Stimulated activated CD8-positive, alpha-beta memory T cell treated with anti-CD3 and anti-CD28 coated beads, Interleukin-12 subunit alpha, Interleukin-12 subunit beta, amount 100 ng/mL, for 24 hours (primary cell): ENCODE results near the gene SLC9A1.

Experiments used
- DNase-seq: peaks from one replicate; pipeline ENCODE4 v3.0.0-alpha.2; 2020; ENCODE audit errors: extremely low read depth

SLC9A1 gene

GRCh38 chr1:27102707-27103468 lies 52.0 kb downstream of the SLC9A1 start:
- DNase-seq = peak; percentile 39

- no peak for DNase-seq
Observed at GRCh38 chr1:27102134-27102706, 52.7 kb downstream of the SLC9A1 start.

DNA sequence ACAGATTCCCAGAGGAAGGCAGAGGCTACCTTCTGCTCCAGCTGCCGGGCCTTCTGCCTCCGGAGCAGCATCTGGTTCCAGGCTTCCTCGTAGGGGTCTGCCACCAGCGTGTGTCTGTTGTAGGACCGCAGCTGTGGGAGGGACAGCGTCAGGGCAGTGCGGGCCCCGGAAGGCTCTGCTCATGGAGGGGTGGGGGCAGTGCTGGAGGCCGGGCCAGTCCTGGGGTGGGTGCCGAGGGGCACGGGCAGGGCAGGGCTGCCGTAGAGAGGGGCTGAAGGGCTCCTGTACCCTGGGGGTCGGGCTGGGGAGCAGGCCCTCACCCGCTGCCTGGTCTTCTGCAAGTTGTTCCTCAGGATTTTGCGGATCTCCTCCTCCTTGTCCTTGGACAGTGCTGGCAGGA lies 53.2 kb downstream of the SLC9A1 start:
- DNase-seq = no peak

- DNase-seq = no peak
Observed at GRCh38 chr1:27101054-27101491, 53.9 kb downstream of the SLC9A1 start.

DNA sequence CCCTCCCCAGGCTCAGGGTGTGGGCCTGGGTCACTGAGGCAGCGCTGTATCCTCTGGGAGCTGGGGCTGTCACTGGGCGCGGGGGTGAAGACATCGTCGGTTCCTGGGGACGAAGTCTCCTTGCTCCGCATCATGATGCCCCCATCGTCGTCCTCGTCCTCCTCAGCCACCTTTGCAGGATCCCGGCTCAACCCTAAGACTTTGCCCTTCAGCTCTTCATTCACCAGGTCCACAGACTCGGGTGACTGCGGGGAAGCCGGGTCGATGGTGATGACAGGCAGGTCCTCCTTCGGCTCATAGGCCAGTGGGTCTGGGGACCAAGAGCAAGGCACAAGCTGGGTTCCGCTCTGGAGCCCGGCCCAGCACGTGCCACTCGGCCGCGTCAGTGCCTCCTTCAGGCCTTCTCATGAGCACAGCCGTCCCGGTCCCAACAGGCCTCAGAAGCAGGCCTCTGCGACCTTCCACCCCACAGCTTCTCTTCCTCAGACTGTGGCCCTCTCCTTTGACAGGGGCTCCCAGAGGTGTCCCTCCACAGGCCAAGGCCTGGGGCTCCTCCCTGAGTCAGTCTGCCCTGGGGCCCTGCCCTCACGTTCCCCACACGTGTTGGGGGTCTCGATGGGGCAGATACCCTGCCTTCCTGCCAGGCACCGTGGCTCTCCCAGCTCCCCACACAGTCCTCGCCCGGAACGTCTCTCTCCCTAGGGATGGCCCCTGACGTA lies 54.4 kb downstream of the SLC9A1 start:
- DNase-seq = no peak

GRCh38 chr1:27099587-27100334 lies 55.2 kb downstream of the SLC9A1 start:
- DNase-seq = no peak

DNA sequence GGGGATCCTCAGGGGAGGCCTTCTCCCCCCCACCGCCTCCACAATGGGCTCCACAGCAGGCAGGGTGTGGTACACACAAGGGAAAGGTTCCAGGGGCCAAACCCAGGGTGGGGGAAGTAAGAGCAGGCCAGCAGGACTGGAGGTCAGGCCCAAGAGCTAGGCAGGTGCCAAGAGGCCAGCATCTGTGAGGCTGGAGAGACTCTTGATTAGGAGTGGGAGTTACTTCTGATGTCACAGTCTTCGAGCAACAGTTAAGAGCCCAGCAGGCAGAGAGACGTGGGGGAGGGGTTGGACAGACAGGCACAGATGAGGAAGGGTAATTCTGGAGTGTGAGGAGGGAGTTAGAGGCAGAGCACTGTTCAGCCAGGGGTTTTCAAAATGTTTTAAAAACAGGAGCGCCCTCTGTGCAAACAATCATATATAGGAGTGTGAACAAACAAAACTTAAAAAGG lies 55.8 kb downstream of the SLC9A1 start:
- DNase-seq = no peak

- no peak for DNase-seq
Observed at GRCh38 chr1:27098431-27099134, 56.3 kb downstream of the SLC9A1 start.

DNA sequence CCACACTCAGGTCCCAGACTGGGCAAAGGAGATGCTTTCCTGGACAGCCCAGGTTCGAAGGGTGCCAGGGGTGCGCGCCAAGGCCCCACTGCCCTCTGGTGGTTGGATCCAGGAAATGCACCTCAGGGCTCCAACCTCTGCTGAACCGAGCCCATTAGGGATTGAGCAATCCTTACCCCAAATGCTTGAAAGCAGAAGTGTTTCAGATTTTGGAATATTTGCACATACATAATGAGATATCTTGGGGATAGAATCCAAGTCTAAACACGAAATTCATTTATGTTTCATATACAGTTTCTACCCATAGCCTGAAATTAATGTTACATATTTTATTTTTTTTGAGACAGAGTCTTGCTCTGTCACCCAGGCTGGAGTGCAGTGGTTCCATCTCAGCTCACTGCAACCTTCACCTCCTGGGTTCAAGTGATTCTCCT lies 57.4 kb downstream of the SLC9A1 start:
- DNase-seq = peak; percentile 33

- DNase-seq = no peak
Observed at GRCh38 chr1:27095576-27095975, 59.3 kb downstream of the SLC9A1 start.

DNA sequence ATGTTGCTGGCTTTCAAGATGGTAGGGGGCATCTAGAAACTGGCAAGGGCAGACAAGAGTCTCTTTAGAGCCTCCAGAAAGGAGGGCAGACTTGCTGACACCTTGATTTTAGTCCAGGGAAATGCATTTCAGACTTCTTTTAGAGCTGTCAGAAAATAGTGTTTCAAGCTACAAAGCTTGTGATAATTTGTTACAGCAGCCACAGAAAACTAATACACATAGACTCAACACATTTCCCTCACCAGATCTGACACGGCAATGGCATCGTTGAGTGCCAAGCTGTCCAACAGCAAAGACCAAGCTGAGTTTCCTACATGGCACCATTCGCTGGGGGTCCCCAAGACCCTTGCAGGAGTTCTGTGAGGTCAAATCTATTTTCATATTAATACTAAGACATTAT lies 62.0 kb downstream of the SLC9A1 start:
- no peak for DNase-seq

DNA sequence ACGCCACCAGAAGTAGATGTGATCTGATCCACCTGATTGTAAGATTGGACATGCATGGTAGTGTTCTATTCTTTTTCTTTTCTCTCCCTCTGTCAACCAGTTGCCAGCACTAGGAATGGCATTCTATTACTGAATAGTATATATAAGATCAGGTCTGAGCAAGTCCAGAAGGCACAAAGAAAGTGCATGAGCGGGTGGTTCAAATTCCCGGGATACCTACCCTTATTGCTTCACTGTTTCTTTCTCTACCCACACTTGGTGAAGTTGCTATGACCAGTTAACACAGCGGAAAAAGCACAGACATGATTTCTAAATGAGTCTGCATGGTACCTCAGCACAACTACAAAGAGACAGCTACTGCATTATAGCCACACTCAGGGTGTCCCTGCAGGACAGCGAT lies 64.0 kb downstream of the SLC9A1 start:
- no peak for DNase-seq

- DNase-seq = no peak
Observed at GRCh38 chr1:27087371-27088220, 67.3 kb downstream of the SLC9A1 start.

DNA sequence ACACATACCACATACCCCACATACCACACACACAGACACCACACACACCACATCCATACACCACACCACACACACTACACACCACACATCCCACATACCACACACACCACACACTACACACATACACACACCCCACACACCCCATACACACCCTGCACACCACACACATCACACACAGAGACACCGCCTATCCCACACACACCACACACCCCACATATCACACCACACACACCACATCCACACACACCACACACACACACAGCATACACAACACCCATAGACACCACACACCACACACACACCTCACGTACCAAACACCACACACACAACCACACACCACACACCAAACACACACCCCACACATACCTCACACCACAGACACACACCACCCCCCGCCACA lies 68.3 kb downstream of the SLC9A1 start:
- DNase-seq = no peak

DNA sequence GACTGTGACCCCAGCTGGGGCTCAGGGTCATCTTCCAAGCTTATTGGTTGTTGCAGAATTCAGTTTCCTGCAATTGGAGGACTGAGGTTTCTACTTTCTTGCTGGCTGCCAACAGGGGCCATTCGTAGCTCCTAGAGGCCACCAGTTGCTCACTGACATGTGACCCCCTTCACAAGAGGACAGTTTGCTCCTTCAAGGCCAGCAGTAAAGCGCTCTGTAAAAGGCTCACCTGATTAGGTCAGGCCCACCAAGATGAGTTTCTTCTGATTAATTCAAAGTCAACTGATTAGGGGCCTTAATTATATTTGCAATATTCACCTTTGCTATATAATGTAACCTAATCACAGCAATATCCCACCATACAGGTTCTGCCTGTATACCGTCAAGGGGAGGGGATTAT lies 68.9 kb downstream of the SLC9A1 start:
- no peak for DNase-seq

DNA sequence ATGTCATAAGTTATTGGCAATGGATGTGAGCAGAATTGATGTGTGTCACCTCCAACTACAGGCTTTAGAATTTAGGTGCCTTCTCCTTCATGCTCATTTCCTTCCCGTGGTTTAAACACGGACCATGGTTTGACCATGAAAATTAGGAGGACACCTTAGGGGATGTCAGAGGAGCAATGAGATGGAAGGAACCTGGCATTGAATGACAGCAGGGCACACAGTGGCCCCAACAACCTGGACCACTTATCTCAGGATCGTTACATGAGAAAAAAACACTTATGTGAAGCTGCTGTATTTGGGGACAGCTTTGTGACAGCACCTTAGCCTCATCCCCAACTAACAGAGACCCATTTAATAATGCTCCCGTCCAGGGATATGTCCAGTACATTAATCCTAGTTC lies 70.8 kb downstream of the SLC9A1 start:
- DNase-seq = no peak

- DNase-seq = no peak
Observed at GRCh38 chr1:27077968-27078367, 77.0 kb downstream of the SLC9A1 start.

DNA sequence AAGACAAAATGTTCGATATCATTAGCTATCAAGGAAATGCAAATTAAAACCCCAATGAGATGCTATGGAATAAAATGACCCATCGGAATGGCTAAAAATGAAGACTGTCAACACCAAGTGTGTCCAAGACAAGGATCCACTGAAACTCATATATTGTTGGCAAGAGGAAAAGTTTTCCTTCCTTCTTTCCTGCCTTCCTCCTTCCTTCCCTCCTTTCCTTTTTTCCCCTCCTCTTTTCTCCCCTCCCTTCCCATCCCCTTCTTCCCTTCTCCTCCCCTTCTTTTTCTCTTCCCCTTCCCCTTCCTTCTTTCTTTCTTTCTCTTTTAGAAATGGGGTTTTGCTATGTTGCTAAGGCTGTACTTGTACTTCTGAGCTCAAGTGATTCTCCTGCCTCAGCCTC lies 78.1 kb downstream of the SLC9A1 start:
- no peak for DNase-seq

- no peak for DNase-seq
Observed at GRCh38 chr1:27074175-27074780, 80.6 kb downstream of the SLC9A1 start.

GRCh38 chr1:27071049-27071416 lies 83.9 kb downstream of the SLC9A1 start:
- DNase-seq = no peak
